IMR-90 (cell line): ENCODE data around the gene EFNA5. TPM values are rescaled to one million over a fixed set of nuclear protein-coding genes. Genes with fewer than 3 reads are reported as not detected.

Experiments used
- ATAC-seq: fragments of 200-7000 bp; cut with Tn5 transposase; 2 replicates; pipeline ENCODE4 v1.9.1; 2020; ENCODE audit warnings: low read depth, mild to moderate bottlenecking, moderate library complexity
- BruUV-seq: library from RNA; stranded (reverse); fragments of 400-500 nt; replicated peaks from 2 replicates; lab custom pipeline; 2021; lab: Mats Ljungman, UMichigan
- CTCF ChIA-PET: fragments of 300-600 bp; formaldehyde crosslinking; extraction: SDS; loops from one replicate; lab custom pipeline; 2021; ENCODE audit warnings: antibody characterized with exemption; lab: Yijun Ruan, JAX
- POLR2A ChIA-PET: fragments of 300-600 bp; sonication (Branson Sonifier 250); formaldehyde crosslinking; loops from one replicate; lab custom pipeline; 2022; ENCODE audit warnings: antibody characterized with exemption; ENCODE audit not compliant: unreplicated experiment; lab: Charles Lee
- DNase-seq: peaks from one replicate; pipeline ENCODE4 v3.0.0; 2013
- H2AFZ ChIP-seq: replicated peaks from 2 replicates; pipeline ENCODE3; 2013; ENCODE audit warnings: low read length, mild to moderate bottlenecking; ENCODE audit not compliant: poor library complexity
- H2AK5ac ChIP-seq: 2 replicates; pipeline ENCODE4 v1.6.1; 2013; ENCODE audit warnings: low read depth, low read length, inconsistent platforms
- H2AK9ac ChIP-seq: replicated peaks from 2 replicates; pipeline ENCODE3; 2013; ENCODE audit warnings: mild to moderate bottlenecking, low read depth, low read length, moderate library complexity; ENCODE audit not compliant: poor library complexity
- H2BK120ac ChIP-seq: 2 replicates; pipeline ENCODE4 v1.6.1; 2013; ENCODE audit warnings: low read depth, low read length, inconsistent platforms
- H2BK15ac ChIP-seq: 3 replicates; pipeline ENCODE4 v1.6.1; 2013; ENCODE audit warnings: low read depth, low read length, inconsistent platforms
- H2BK20ac ChIP-seq: 2 replicates; pipeline ENCODE4 v1.6.1; 2013; ENCODE audit warnings: low read depth, mild to moderate bottlenecking, inconsistent platforms, low read length, moderate library complexity
- H2BK5ac ChIP-seq: 2 replicates; pipeline ENCODE4 v1.6.1; 2013; ENCODE audit warnings: mild to moderate bottlenecking, low read depth, low read length, inconsistent platforms; ENCODE audit not compliant: poor library complexity, severe bottlenecking
- H3K14ac ChIP-seq: replicated peaks from 2 replicates; pipeline ENCODE4 v1.6.1; 2013; ENCODE audit warnings: low read depth, low read length, inconsistent platforms
- H3K18ac ChIP-seq: 2 replicates; pipeline ENCODE4 v1.6.1; 2013; ENCODE audit warnings: low read depth, low read length, control low read depth
- H3K23ac ChIP-seq: 2 replicates; pipeline ENCODE4 v1.6.1; 2013; ENCODE audit warnings: low read depth, low read length, inconsistent platforms
- H3K27ac ChIP-seq: 2 replicates; pipeline ENCODE4 v1.5.1; 2013; ENCODE audit warnings: mild to moderate bottlenecking, control low read depth, low read length; ENCODE audit not compliant: insufficient read depth
- H3K27me3 ChIP-seq: 2 replicates; pipeline ENCODE4 v1.6.1; 2013; ENCODE audit warnings: low read length; ENCODE audit not compliant: control insufficient read depth, insufficient read depth
- H3K36me3 ChIP-seq: 2 replicates; pipeline ENCODE4 v1.6.1; 2013; ENCODE audit warnings: low read length, mixed read lengths; ENCODE audit not compliant: control insufficient read depth, insufficient read depth
- H3K4ac ChIP-seq: 2 replicates; pipeline ENCODE4 v1.6.1; 2013; ENCODE audit warnings: low read depth, low read length, inconsistent platforms
- H3K4me1 ChIP-seq: 2 replicates; pipeline ENCODE4 v1.6.1; 2013; ENCODE audit warnings: low read length, mixed read lengths; ENCODE audit not compliant: control insufficient read depth, insufficient read depth
- H3K4me2 ChIP-seq: 2 replicates; pipeline ENCODE4 v1.6.1; 2013; ENCODE audit warnings: low read depth, mild to moderate bottlenecking, control low read depth, low read length, moderate library complexity
- H3K4me3 ChIP-seq: 2 replicates; pipeline ENCODE4 v1.5.1; 2013; ENCODE audit warnings: low read depth, mild to moderate bottlenecking, control low read depth, low read length, moderate library complexity; ENCODE audit not compliant: insufficient read depth
- H3K56ac ChIP-seq: 2 replicates; pipeline ENCODE4 v1.6.1; 2013; ENCODE audit warnings: low read length, inconsistent platforms; ENCODE audit not compliant: insufficient read depth; ENCODE audit errors: extremely low read depth
- H3K79me1 ChIP-seq, 2 experiments: 2 replicates each; pipeline ENCODE4 v1.6.1; 2013; ENCODE audit warnings: low read length in 2 of 2, inconsistent platforms in 1 of 2, low read depth in 1 of 2
- H3K9ac ChIP-seq: 2 replicates; pipeline ENCODE4 v1.6.1; 2013; ENCODE audit warnings: low read depth, low read length, control low read depth
- H3K9me1 ChIP-seq: 2 replicates; pipeline ENCODE4 v1.6.1; 2013; ENCODE audit warnings: low read length, inconsistent platforms; ENCODE audit not compliant: insufficient read depth
- H3K9me3 ChIP-seq: 2 replicates; pipeline ENCODE4 v1.6.1; 2013; ENCODE audit warnings: low read length; ENCODE audit not compliant: control insufficient read depth, insufficient read depth
- H4K20me1 ChIP-seq: 2 replicates; pipeline ENCODE4 v1.6.1; 2013; ENCODE audit warnings: low read length, inconsistent platforms; ENCODE audit not compliant: insufficient read depth
- H4K5ac ChIP-seq: 2 replicates; pipeline ENCODE4 v1.6.1; 2013; ENCODE audit warnings: mild to moderate bottlenecking, low read depth, low read length, control low read depth
- H4K8ac ChIP-seq, 2 experiments: 2 replicates each; pipeline ENCODE4 v1.6.1; 2013; ENCODE audit warnings: low read depth in 2 of 2, low read length in 2 of 2, control low read depth in 1 of 2, inconsistent platforms in 1 of 2
- H4K91ac ChIP-seq: 2 replicates; pipeline ENCODE4 v1.6.1; 2013; ENCODE audit warnings: low read depth, low read length, inconsistent platforms; ENCODE audit not compliant: insufficient read depth
- BHLHE40 ChIP-seq: fragments of 150-350 bp; IDR thresholded peaks from 2 replicates; pipeline ENCODE4 v1.6.1; 2016; ENCODE audit warnings: mild to moderate bottlenecking, low read depth, low read length
- CEBPB ChIP-seq: IDR thresholded peaks from 2 replicates; pipeline ENCODE4 v1.6.1; 2012; ENCODE audit warnings: low read depth, low read length, improper control_type of control experiment
- MAFK ChIP-seq: IDR thresholded peaks from 2 replicates; pipeline ENCODE4 v1.6.1; 2012; ENCODE audit warnings: low read depth, low read length, improper control_type of control experiment
- MAZ ChIP-seq: IDR thresholded peaks from 2 replicates; pipeline ENCODE4 v1.6.1; 2012; ENCODE audit warnings: low read depth, mild to moderate bottlenecking, low read length, improper control_type of control experiment, moderate library complexity, borderline replicate concordance
- MXI1 ChIP-seq: IDR thresholded peaks from 2 replicates; pipeline ENCODE4 v1.6.1; 2012; ENCODE audit warnings: low read depth, mild to moderate bottlenecking, low read length, moderate library complexity, borderline replicate concordance
- NFE2L2 ChIP-seq: fragments of 150-350 bp; IDR thresholded peaks from 2 replicates; pipeline ENCODE4 v1.6.1; 2016; ENCODE audit warnings: low read depth, mild to moderate bottlenecking, low read length
- POLR2A ChIP-seq: IDR thresholded peaks from 2 replicates; pipeline ENCODE4 v1.6.1; 2012; ENCODE audit warnings: mild to moderate bottlenecking, low read depth, low read length
- RCOR1 ChIP-seq: IDR thresholded peaks from 2 replicates; pipeline ENCODE4 v1.6.1; 2012; ENCODE audit warnings: mild to moderate bottlenecking, low read length, improper control_type of control experiment; ENCODE audit not compliant: insufficient replicate concordance
- RFX5 ChIP-seq: IDR thresholded peaks from 2 replicates; pipeline ENCODE4 v1.8.0; 2012; ENCODE audit warnings: low read depth, mild to moderate bottlenecking, low read length, moderate library complexity
- USF2 ChIP-seq: fragments of 150-350 bp; IDR thresholded peaks from 2 replicates; pipeline ENCODE4 v1.6.1; 2017; ENCODE audit warnings: mild to moderate bottlenecking, antibody characterized with exemption, low read length, low read depth
- WGBS, 2 experiments: methylation state at CpG; one replicate each; pipeline versions ENCODE4 v1.1.5 to v1.1.7; 2013; ENCODE audit warnings: missing lambda C conversion rate in 2 of 2; ENCODE audit not compliant: insufficient read length in 1 of 2; ENCODE audit errors: extremely low coverage in 2 of 2; 5-methylcytosine and 5-hydroxymethylcytosine counted together
- dilution Hi-C: fragments of 300-500 bp; cut with HindIII; formaldehyde crosslinking; loops from one replicate; pipeline ENCODE4 v1.14.3; 2018; ENCODE audit warnings: low sequenced_read_pairs; ENCODE audit not compliant: unreplicated experiment
- in situ Hi-C: fragments of 300-500 bp; cut with MboI; formaldehyde crosslinking; loops from 3 replicates; pipeline ENCODE4 v1.14.3; 2019; ENCODE audit warnings: low sequenced_read_pairs, inconsistent platforms, mixed read lengths
- intact Hi-C: fragments of 100-400 bp; cut with micrococcal nuclease; formaldehyde crosslinking; loops from 2 replicates; pipeline ENCODE4 v1.10.0; 2022
- polyA plus RNA-seq, 3 experiments: library from polyadenylated mRNA; depleted of rRNA; stranded (reverse); fragments of >200 nt; gene quantifications; 2 replicates each; pipeline ENCODE4 v1.2.3, GENCODE V29; 2012; ENCODE audit warnings: low replicate concordance in 1 of 3
- total RNA-seq: library from RNA; depleted of rRNA; stranded (reverse); fragments of >200 nt; gene quantifications from 2 replicates; pipeline ENCODE4 v1.2.3, GENCODE V29; 2012
- TF ChIP-seq, protein P1 (sequence below): fragments of 150-350 bp; IDR thresholded peaks from 2 replicates; pipeline ENCODE4 v1.6.1; 2016; ENCODE audit warnings: low read depth, mild to moderate bottlenecking, low read length, moderate library complexity, borderline replicate concordance

The EFNA5 gene
- total and polyA plus RNA-seq, 2 of the 4 experiments (the other 2 are of a cell fraction) = 1.5 to 1.6 TPM

- no peaks in the 10 kb centered on the region for H4K20me1 ChIP-seq
- no peaks in the 10 kb centered on the region for H3K36me3 ChIP-seq
- no peak overlapping the region for H3K27ac ChIP-seq
- no peak for ATAC-seq
- H3K14ac ChIP-seq = no peak overlapping the region
- H4K8ac ChIP-seq = no peak overlapping the region
- no peak overlapping the region for H4K91ac ChIP-seq
- dilution Hi-C loops = no loop called here
- H3K23ac ChIP-seq = no peak overlapping the region
- no peaks in the 10 kb centered on the region for H3K79me1 ChIP-seq
- no peaks in the 10 kb centered on the region for H3K27me3 ChIP-seq
- no peak overlapping the region for H3K9ac ChIP-seq
- H2AK5ac ChIP-seq = no peak overlapping the region
- in situ Hi-C loops = no loop called here
- H2BK20ac ChIP-seq = no peak overlapping the region
- no peak overlapping the region for H2AFZ ChIP-seq
- H3K56ac ChIP-seq = no peak overlapping the region
- H3K4me3 ChIP-seq = no peak overlapping the region
- no CpG with 5 or more reads among the region's 4 CpGs for WGBS, 2 experiments
- TF ChIP-seq USF2 (no peak), MAZ (no peak), CEBPB (no peak), MXI1 (no peak), NFE2L2 (no peak), MAFK (no peak), RFX5 (no peak), RCOR1 (no peak), POLR2A (no peak), BHLHE40 (no peak)
- TF ChIP-seq, protein P1, sequence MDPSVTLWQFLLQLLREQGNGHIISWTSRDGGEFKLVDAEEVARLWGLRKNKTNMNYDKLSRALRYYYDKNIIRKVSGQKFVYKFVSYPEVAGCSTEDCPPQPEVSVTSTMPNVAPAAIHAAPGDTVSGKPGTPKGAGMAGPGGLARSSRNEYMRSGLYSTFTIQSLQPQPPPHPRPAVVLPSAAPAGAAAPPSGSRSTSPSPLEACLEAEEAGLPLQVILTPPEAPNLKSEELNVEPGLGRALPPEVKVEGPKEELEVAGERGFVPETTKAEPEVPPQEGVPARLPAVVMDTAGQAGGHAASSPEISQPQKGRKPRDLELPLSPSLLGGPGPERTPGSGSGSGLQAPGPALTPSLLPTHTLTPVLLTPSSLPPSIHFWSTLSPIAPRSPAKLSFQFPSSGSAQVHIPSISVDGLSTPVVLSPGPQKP = no peak
- BruUV-seq = no TSS peak
- H2BK5ac ChIP-seq = no peak overlapping the region
- H2BK15ac ChIP-seq = no peak overlapping the region
- POLR2A ChIA-PET = no interaction called here
- H2BK120ac ChIP-seq = no peak overlapping the region
- H2AK9ac ChIP-seq = no peak overlapping the region
- intact Hi-C loops = no loop called here
- H3K4me2 ChIP-seq = no peak overlapping the region
- H3K9me1 ChIP-seq = 0 out of 2 replicates have a peak, but pooled peaks cover 3% of the 10 kb centered on the region
- CTCF ChIA-PET = no interaction called here
- no peaks in the 10 kb centered on the region for H3K9me3 ChIP-seq
- no peak overlapping the region for H4K5ac ChIP-seq
- H3K4ac ChIP-seq = no peak overlapping the region
- no peak for DNase-seq
- no peak overlapping the region for H3K18ac ChIP-seq
- no peaks in the 10 kb centered on the region for H3K4me1 ChIP-seq
Observed at GRCh38 chr5:107696498-107696897, 25.8 kb upstream of the EFNA5 start.
